Spleen (tissue), 11 donors: Measurements from ENCODE around the gene TMEM205. TPM values are rescaled to one million over a fixed set of nuclear protein-coding genes. Genes with fewer than 3 reads are reported as not detected.

Source experiments
- DNase-seq: peaks from one replicate; pipeline ENCODE4 v3.0.0-alpha.2; 2020
- H3K27ac ChIP-seq, 8 donors: fragments of 200-600 bp; sonication (generic) in 7 of 8; 1 replicate in 4 of 8; 2 replicates in 4 of 8; pipeline versions ENCODE4 v1.5.0 to v1.8.0; 2016 to 2021; ENCODE audit warnings: inconsistent platforms in 4 of 8, mild to moderate bottlenecking in 4 of 8, moderate library complexity in 1 of 8
- H3K27me3 ChIP-seq, 7 donors: fragments of 200-600 bp; sonication (generic) in 6 of 7; replicated peaks in 1 of 7; 1 replicate in 4 of 7; 2 replicates in 3 of 7; pipeline versions ENCODE4 v1.5.0 to v1.8.0; 2016 to 2021; ENCODE audit warnings: inconsistent platforms in 3 of 7, mild to moderate bottlenecking in 1 of 7
- H3K36me3 ChIP-seq, 6 donors: fragments of 200-600 bp; sonication (generic) in 5 of 6; 1 replicate in 4 of 6; 2 replicates in 2 of 6; pipeline versions ENCODE4 v1.5.0 to v1.8.0; 2016 to 2021; ENCODE audit warnings: inconsistent platforms in 2 of 6
- H3K4me1 ChIP-seq, 6 donors: fragments of 200-600 bp; sonication (generic) in 5 of 6; 1 replicate in 3 of 6; 2 replicates in 3 of 6; pipeline versions ENCODE4 v1.5.0 to v1.8.0; 2016 to 2021; ENCODE audit warnings: inconsistent platforms in 3 of 6
- H3K4me3 ChIP-seq, 8 donors: fragments of 200-600 bp; sonication (generic) in 7 of 8; 1 replicate in 4 of 8; 2 replicates in 4 of 8; pipeline versions ENCODE4 v1.5.0 to v1.8.0; 2016 to 2021; ENCODE audit warnings: inconsistent platforms in 4 of 8, mild to moderate bottlenecking in 4 of 8, moderate library complexity in 2 of 8
- H3K9me3 ChIP-seq, 8 donors: fragments of 200-600 bp; sonication (generic) in 7 of 8; 1 replicate in 4 of 8; 2 replicates in 4 of 8; pipeline versions ENCODE4 v1.5.0 to v1.8.0; 2016 to 2021; ENCODE audit warnings: inconsistent platforms in 4 of 8
- CTCF ChIP-seq, 11 experiments: fragments of 200-600 bp in 7 of 11; fragments of 450-650 bp in 4 of 11; sonication (generic) in 4 of 11; IDR thresholded peaks in 8 of 11; conservative IDR thresholded peaks in 3 of 11; 1 replicate in 7 of 11; 2 replicates in 4 of 11; pipeline versions ENCODE4 v1.4.0 to v1.8.0; 2016 to 2021; ENCODE audit warnings: antibody characterized with exemption in 11 of 11, inconsistent platforms in 4 of 11, mild to moderate bottlenecking in 1 of 11
- POLR2A ChIP-seq, 3 donors: fragments of 450-650 bp; IDR thresholded peaks; one replicate each; pipeline ENCODE4 v1.5.1; 2017; ENCODE audit warnings: antibody characterized with exemption in 3 of 3, mild to moderate bottlenecking in 1 of 3
- POLR2AphosphoS5 ChIP-seq, 3 donors: sonication (generic); formaldehyde crosslinking; IDR thresholded peaks; one replicate each; pipeline ENCODE4 v1.5.1; 2017; ENCODE audit warnings: antibody characterized with exemption in 3 of 3
- WGBS, 5 donors: extraction: QIAGEN DNeasy Blood & Tissue Kit in 3 of 5; methylation state at CpG; one replicate each; pipeline versions ENCODE4 v1.1.5 to v1.1.7; 2013 to 2018; 5-methylcytosine and 5-hydroxymethylcytosine counted together
- intact Hi-C: fragments of 100-400 bp; cut with DNase I; formaldehyde crosslinking; loops from one replicate; pipeline ENCODE4 v1.15.0; 2023; ENCODE audit warnings: low total_unique reads
- polyA plus RNA-seq, 3 donors: library from polyadenylated mRNA; stranded (reverse); fragments of 200-250 nt; gene quantifications; one replicate each; pipeline ENCODE4 v1.2.1, GENCODE V29; 2013
- total RNA-seq, 7 donors: library from RNA; depleted of rRNA in 3 of 7; stranded (reverse); fragments of >200 nt in 3 of 7; fragmentation: NEBNext Ultra II Directional in 4 of 7; extraction: Animal tissue kit (Norgen Biotek cat#: 25700) in 4 of 7; gene quantifications; one replicate each; pipeline versions ENCODE4 v1.1.0 to v1.2.1, GENCODE V29; 2016 to 2021
- donor health status: healthy with polysubstance abuse.
- donor health status: DM: no; HTN: no; CAD: no; lungs with moderate emphysema.
- donor health status: DM: no; HTN: no; CAD: no.
- donor health status: Bipolar disorder and iron deficiency.
- donor health status: healthy.
- donor health status: DM: no; HTN: no; CAD: no.
- donor health status: DM: yes; HTN: yes; CAD: no.

Gene TMEM205
- total and polyA plus RNA-seq, 10 donors, result 44.1 to 143 (median 69.6) TPM

DNA sequence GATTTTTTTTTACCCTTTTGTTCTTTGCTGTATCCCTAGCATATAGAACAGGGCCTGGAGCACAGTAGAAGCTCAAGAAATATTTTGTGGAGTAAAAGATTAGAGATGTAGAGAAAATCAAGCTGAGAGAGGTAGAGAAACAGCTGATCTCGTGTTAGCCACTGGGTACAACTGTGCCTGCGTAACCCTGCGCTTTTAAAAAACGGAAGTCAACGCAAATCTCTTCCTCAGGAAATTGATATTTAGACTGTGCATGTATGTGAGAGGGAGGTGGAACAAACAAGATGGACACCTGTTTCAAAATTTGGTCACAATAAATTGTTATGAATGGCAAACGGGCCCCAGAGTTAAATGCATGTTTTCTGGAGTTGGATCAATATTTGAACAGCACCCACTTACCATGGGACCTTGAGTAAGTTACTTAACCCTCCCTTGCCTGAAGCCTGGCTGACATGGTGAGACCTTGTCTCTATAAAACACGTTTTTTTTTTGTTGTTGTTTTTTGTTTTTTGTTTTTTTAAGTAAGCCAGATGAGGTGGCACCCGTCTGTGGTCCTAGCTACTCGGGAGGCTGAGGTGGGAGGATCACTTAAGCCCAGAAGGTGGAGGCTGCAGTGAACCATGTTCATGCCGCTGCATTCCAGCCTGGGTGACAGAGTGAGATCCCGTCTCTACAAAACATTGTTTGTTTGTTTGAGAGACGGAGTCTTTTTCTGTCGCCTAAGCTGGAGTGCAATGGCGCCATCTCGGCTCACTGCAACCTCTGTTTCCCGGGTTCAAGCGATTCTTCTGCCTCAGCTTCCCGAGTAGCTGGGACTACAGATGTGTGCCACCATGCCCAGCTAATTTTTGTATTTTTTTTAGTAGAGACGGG is 41.3 kb upstream of the TMEM205 start:
- H3K4me1 ChIP-seq, result peaks cover 7 to 48% (median 34%) of the 10 kb centered on the region in 6 donors
- H3K4me3 ChIP-seq, result peak overlapping the region in 1 of 8 donors; percentile 24
- intact Hi-C loops, result no loop called here
- peak overlapping the region in 7 of 8 donors; percentile 24 to 84 (median 63) for H3K27ac ChIP-seq
- TF ChIP-seq CTCF (IDR thresholded peaks at IDR 0.05 in 8 of 11, conservative IDR thresholded peaks at IDR 0.05 in 3 of 11) (no peak), POLR2AphosphoS5 (IDR thresholded peaks at IDR 0.05) (peak in 1 of 3 donors; percentile 44)
- H3K36me3 ChIP-seq, result no peaks in the 10 kb centered on the region
- peaks cover 0 to 19% (median 0%) of the 10 kb centered on the region in 7 donors for H3K27me3 ChIP-seq
- H3K9me3 ChIP-seq, result peaks cover 0 to 13% (median 8%) of the 10 kb centered on the region in 8 donors
- no peak for DNase-seq
- 63 to 66% (median 65%) methylated on average over 19 of the region's 19 CpGs for WGBS, 5 donors

DNA sequence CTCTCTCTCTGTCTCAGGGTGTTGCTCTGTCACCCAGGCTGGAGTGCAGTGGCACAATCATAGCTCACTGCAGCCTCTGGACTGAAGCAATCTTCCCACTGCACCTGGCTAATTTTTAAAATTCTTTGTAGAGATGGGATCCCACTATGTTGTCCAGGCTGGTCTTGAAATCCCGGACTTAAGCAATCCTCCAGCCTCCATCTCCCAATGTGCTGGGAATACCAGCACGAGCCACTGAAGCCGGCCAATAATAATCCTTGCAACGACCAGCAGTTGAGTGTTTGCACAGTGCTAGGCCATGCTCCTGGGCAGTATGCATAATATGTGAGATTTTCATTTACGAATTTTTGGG is 38.7 kb upstream of the TMEM205 start:
- H3K4me1 ChIP-seq, result peaks cover 14 to 74% (median 59%) of the 10 kb centered on the region in 6 donors
- no peak for TF ChIP-seq POLR2AphosphoS5 (IDR thresholded peaks at IDR 0.05)
- TF ChIP-seq CTCF (IDR thresholded peaks at IDR 0.05 in 8 of 11, conservative IDR thresholded peaks at IDR 0.05 in 3 of 11), result no peak
- no peak for TF ChIP-seq POLR2A (IDR thresholded peaks at IDR 0.05)
- H3K27me3 ChIP-seq, result peaks cover 0 to 26% (median 0%) of the 10 kb centered on the region in 7 donors
- H3K27ac ChIP-seq, result peak overlapping the region in 3 of 8 donors; percentile 76 to 97 (median 81)
- DNase-seq, result no peak
- intact Hi-C loops, result loop anchor here (5.0 kb wide), 1 partner anchor 53 kb away; the partner anchor contains the start of genes ODAD3 and PRKCSH
- H3K36me3 ChIP-seq, result no peaks in the 10 kb centered on the region
- 88 to 93% (median 90%) methylated on average over 5 of the region's 5 CpGs for WGBS, 5 donors
- no peaks in the 10 kb centered on the region for H3K9me3 ChIP-seq
- no peak overlapping the region for H3K4me3 ChIP-seq

DNA sequence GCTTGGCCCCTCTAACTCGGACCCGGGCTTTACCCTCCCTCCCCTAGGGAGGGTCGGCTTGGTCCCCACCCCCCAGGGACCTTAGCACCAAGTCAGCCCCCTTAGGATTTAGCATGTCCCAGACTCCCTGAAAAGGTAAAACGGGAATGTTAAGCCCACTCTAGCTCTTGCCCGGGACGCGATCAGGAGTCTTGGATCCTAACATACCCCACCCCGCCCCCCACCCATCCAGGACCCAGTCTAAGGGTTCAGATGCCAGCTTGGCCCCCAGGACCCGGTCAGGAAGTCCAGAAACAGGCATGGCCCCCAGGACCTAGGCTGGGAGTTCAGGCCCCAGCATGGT is 37.6 kb upstream of the TMEM205 start:
- H3K4me1 ChIP-seq, result peaks cover 14 to 84% (median 62%) of the 10 kb centered on the region in 6 donors
- intact Hi-C loops, result loop anchor here (5.0 kb wide), 1 partner anchor 54 kb away; the partner anchor contains the start of genes ODAD3 and PRKCSH
- DNase-seq, result no peak
- H3K27ac ChIP-seq, result peak overlapping the region in 7 of 8 donors; percentile 51 to 97 (median 76)
- H3K4me3 ChIP-seq, result peak overlapping the region; percentile 31 to 81 (median 46)
- no peaks in the 10 kb centered on the region for H3K9me3 ChIP-seq
- 2 to 7% (median 5%) methylated on average over 9 of the region's 9 CpGs for WGBS, 5 donors
- TF ChIP-seq CTCF (IDR thresholded peaks at IDR 0.05 in 8 of 11, conservative IDR thresholded peaks at IDR 0.05 in 3 of 11) (no peak), POLR2AphosphoS5 (IDR thresholded peaks at IDR 0.05) (no peak), POLR2A (IDR thresholded peaks at IDR 0.05) (no peak)
- H3K27me3 ChIP-seq, result peaks cover 0 to 26% (median 0%) of the 10 kb centered on the region in 7 donors
- H3K36me3 ChIP-seq, result peaks cover 0 to 5% (median 0%) of the 10 kb centered on the region in 6 donors
